Glomerular visceral epithelial cell (primary cell): ENCODE measurements around the gene PRKAA2.

ENCODE experiments used
- DNase-seq: peaks from one replicate; pipeline ENCODE4 v3.0.0-alpha.2; 2016; ENCODE audit errors: extremely low spot score

The PRKAA2 gene

GRCh38 chr1:56713112-56713511 is 68.0 kb downstream of the PRKAA2 start:
- DNase-seq: no peak

- DNase-seq: no peak
Observed at GRCh38 chr1:56715156-56715555, 70.0 kb downstream of the PRKAA2 start.

DNA sequence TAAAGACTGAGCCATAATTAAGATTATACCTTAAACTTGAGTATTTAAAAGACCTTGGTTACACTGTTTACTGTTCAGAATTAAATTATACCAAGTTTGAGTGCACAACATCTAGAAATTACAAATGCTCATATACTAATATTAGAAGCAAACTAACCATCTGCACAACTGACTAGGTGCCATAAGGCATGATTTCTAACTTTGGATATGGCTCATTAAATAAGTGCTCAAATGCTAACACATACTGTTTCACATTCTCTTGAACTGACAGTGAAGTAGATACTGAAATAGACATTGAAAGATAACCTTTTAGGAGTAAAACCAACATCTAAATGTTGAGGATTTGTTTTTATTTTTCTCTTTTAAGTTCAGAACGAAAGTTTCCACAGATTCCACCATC is 74.1 kb downstream of the PRKAA2 start:
- no peak for DNase-seq

- no peak for DNase-seq
Observed at GRCh38 chr1:56726706-56727105, 81.6 kb downstream of the PRKAA2 start.

- DNase-seq: no peak
Observed at GRCh38 chr1:56728964-56729363, 83.8 kb downstream of the PRKAA2 start.

DNA sequence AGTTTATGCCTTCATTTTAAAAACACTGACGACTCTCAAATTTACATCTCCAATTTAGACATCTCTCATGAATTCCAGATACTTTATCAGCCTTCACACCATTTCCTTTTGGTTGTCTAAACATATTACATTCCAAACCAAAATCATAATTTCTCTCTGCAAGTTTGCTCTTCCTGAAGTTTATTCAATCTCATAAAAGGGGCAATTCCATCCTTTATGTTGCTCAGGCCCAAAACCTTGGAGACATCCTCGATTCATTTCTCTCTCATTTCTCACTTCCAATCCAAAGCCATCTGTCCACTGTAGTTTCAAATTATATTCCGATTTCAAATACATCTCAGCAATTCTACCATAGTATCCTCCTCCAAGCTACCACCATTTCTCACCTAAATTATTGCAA is 100.1 kb downstream of the PRKAA2 start:
- no peak for DNase-seq

DNA sequence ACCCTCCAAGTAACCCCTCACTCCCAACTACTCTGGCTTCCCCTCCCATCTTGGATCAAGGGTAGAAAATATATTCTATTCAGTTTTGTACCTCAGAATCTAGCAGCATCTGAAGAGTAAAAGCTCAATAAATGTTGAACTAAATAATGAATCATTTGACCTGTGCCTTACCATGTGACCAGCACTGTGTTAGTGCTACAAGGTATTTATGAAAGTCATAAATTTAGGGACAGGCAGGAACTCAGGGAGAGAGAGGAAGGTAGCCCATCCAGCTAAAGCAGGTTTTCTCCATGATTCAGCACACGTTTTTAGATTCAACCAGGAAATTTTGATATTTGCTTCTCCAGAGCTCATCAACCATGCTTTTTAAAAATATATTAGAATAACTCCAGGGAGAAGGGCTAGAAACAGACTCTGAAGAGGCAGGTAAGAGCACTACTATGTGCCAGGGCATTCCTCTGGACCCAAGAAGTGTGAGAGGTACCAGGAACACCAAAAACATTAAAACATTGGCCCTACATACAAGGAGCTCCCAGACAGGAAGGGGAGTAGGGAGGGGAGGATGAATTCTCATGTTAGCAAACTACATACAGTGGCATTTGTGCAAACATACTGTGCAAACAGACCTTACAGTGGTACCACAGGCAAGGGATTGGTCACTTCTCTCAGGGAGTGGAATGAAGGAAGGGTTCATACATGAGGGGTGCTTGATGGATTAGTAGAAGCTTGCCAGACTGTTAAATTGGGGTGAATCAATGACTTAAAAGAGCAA is 109.8 kb downstream of the PRKAA2 start:
- no peak for DNase-seq

GRCh38 chr1:56755911-56756310 is 110.8 kb downstream of the PRKAA2 start:
- DNase-seq: no peak

- DNase-seq: peak; percentile 1
Observed at GRCh38 chr1:56758135-56758534, 113.0 kb downstream of the PRKAA2 start.

DNA sequence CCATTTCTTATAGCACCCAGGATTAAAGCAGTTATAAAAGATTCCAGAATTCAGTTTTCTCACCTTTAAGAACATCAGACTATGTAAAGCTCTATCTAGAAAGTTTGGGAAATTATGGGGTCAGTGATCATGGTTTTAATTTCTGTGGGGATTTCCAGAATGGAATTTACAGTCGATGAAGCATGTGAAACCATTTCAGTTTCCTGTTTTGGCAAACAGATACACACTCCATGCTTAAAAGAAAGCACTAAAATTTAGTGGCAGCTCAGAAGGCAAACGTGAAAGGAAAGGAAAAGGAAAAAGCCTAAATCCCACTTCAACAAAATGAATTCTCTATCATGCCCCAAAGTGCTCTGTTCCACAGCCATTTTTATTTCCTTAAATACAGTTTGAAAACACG is 113.7 kb downstream of the PRKAA2 start:
- DNase-seq: peak; percentile 2
